Stimulated activated CD4-positive, alpha-beta T cell treated with anti-CD3 and anti-CD28 coated beads, Interleukin-1b, Interleukin-23, amount 100 ng/mL, for 1 hour (primary cell): Measurements from ENCODE around the gene STON1.
"Not testable (repeated sequence)": the region's sequence is repeated elsewhere in the genome, so short reads cannot be mapped to it uniquely, and the experiment has no call there.

ENCODE experiments used
- DNase-seq, 2 donors: peaks; one replicate each; pipeline ENCODE4 v3.0.0-alpha.2; 2020; ENCODE audit warnings: low read depth in 2 of 2

Gene STON1

DNA sequence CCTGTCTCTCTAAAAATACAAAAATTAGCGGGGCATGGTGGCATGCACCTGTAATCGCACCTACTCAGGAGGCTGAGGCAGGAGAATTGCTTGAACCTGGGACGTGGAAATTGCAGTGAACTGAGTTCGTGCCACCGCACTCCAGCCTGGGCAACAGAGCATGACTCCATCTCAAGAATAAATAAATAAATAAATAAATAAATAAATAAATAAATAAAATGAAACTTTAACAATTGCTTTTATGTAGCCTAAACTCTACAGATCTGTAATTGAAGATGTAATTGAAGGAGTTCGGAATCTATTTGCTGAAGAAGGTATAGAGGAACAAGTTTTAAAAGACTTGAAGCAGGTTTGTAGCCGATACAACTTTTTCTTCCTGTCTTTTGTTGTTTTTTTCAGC, 90.7 kb downstream of the STON1 start:
- DNase-seq = no peak

DNA sequence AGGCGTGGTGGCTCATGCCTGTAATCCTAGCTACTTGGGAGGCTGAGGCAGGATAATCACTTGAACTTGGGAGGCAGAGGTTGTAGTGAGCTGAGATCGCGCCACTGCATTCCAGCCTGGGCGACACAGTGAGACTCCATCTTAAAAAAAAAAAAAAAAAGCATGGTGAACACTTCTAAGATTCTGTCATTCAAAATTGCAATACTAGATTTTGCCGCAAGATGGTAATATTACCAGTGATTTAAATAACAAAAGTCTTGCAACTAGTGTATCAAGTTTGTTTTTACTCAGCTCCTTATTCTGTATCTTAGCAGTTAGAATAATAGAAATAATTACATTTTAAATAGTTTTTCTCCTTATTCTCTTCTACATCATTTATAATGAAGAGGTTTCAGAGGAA, 92.7 kb downstream of the STON1 start:
- DNase-seq = not testable (repeated sequence)

DNA sequence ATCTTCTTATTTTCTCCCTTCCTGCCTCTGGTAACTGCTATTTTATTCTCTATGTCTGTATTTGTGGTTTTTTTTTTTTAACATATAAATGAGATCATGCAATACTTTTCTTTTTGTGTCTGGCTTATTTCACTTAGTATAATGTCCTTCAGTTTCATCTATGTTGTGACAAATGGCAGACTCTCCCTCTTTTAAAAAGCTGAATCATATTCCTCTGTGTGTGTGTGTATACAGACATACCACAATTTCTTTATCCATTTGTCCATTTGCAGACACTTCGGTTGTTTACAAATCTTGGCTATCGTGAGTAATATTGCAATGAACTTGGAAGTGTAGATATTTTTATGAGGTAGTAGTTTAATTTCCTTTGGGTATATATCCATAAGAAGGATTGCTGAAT, 94.7 kb downstream of the STON1 start:
- no peak for DNase-seq

- DNase-seq = no peak
Observed at GRCh38 chr2:48626047-48626446, 96.1 kb downstream of the STON1 start.

GRCh38 chr2:48633143-48633542, 103.2 kb downstream of the STON1 start:
- DNase-seq = no peak

GRCh38 chr2:48635786-48636185, 105.8 kb downstream of the STON1 start:
- no peak for DNase-seq

DNA sequence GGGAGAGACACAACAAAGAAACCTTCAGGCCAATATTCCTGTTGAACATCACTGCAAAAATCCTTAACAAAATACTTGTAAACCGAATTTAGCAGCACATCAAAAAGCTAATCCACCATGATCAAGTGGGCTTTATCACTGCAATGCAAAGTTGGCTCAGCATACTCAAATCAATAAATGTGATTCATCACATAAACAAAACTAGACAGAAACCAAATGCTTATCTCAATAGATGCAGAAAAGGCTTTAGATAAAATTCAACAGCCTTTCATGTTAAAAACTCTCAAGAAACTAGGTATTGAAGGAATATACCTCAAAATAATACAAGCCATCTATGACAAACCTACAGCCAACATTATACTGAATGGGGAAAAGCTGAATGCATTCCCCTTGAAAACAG, 108.3 kb downstream of the STON1 start:
- DNase-seq = no peak
